H1 (cell line): ENCODE data around the gene AGAP1. TPM values are rescaled to one million over a fixed set of nuclear protein-coding genes. Genes with fewer than 3 reads are reported as not detected.

ENCODE experiments used
- PHF8 ChIP-seq: fragments of 200-600 bp; sonication (generic); conservative IDR thresholded peaks from 2 replicates; pipeline ENCODE4 v1.7.1; 2012; ENCODE audit warnings: low read depth, mild to moderate bottlenecking, inconsistent platforms, low read length, moderate library complexity
- polyA plus RNA-seq, 7 experiments: library from polyadenylated mRNA; depleted of rRNA in 3 of 7; stranded (reverse) in 5 of 7; unstranded in 2 of 7; fragments of >200 nt in 5 of 7; fragments of 200-250 nt in 2 of 7; gene quantifications; 1 replicate in 5 of 7; 2 replicates in 1 of 7; 4 replicates in 1 of 7; pipeline versions ENCODE4 v1.2.1 to v1.2.3, GENCODE V29; 2011 to 2013; ENCODE audit warnings: missing spikeins in 2 of 7, mixed read lengths in 2 of 7
- total RNA-seq: library from RNA; stranded (reverse); fragmentation: NEBNext Ultra II Directional; extraction: Animal tissue kit (Norgen Biotek cat#: 25700); gene quantifications from 2 replicates; pipeline ENCODE4 v1.2.1, GENCODE V29; 2021
- TF ChIP-seq, protein P1 (sequence below): IDR thresholded peaks from 2 replicates; pipeline ENCODE4 v1.6.1; 2011; ENCODE audit warnings: low read depth, mild to moderate bottlenecking, low read length; ENCODE audit not compliant: insufficient read depth

The AGAP1 gene
- total and polyA plus RNA-seq, 2 of the 8 experiments (the other 6 are each of a cell fraction or from before 2014, with no cell fraction given) = 18.1 to 39.4 TPM

DNA sequence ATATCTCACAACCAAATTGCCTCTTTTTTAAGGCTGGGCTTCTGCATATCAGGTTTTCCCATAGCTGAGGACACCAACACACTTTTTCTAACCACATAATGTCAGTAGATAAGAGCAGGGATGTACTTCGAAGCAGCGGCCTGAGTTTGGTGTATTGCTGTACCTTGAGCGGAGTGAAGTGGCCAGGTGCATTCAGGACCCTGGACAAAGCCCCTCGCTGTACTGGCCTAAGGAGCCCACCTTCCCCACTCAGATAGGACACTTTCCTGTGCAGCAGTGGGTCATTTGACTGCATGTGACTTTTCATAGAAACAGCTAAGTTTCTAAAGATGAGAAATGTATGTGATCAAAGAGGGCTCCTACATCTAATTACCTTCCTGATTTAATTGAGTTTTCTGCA is 461.8 kb downstream of the AGAP1 start (continued):
- TF ChIP-seq, protein P1, sequence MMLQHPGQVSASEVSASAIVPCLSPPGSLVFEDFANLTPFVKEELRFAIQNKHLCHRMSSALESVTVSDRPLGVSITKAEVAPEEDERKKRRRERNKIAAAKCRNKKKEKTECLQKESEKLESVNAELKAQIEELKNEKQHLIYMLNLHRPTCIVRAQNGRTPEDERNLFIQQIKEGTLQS = no peak
- no peak for TF ChIP-seq PHF8
